HG02642 (cell line): ENCODE data around the gene RPL29.

Experiments used
- ATAC-seq: cut with Tn5 transposase; IDR thresholded peaks from one replicate; pipeline ENCODE4 v1.9.1; 2021; ENCODE audit warnings: mild to moderate bottlenecking; ENCODE audit not compliant: unreplicated experiment, poor library complexity

Gene RPL29

DNA sequence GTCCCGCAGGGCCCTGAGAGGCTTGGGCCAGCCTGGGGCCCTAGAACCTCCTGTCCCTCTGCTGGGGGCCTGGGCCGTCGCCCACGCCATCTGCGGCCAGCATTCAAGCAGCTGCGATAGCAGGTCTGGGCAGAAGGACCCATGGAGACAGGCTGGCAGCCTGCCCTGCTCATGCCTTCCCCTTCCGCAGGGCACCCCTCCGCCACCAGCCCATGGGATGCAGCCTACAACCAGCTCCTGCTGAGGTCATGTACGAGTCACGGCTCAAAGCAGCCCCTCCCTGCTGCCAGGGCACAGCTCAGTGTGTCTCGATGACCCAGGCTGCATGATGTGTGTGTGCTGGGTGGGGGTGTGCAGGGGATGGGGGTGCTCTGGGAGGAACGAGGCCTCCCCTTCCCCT, 32.9 kb upstream of the RPL29 start:
- no peak for ATAC-seq

DNA sequence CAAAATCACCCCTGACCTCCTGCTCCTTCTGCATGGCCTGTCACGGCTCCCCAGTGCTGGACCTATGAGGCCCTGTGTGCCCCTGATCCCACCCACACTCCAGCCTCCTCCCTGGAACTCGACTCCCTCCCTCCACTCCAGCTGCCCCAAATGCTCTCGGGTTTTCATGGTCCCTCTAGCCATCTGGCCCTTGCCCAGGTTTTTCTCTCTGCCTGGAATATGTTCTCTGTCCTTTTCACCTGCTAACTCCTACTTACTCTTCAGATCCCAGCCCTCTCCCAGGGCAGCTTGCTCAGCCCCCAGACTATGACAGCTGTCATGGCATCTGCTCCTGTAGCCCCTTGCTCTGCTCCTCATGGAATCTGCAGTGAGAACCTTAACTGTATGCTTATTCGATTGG, 30.3 kb upstream of the RPL29 start:
- ATAC-seq: no peak

DNA sequence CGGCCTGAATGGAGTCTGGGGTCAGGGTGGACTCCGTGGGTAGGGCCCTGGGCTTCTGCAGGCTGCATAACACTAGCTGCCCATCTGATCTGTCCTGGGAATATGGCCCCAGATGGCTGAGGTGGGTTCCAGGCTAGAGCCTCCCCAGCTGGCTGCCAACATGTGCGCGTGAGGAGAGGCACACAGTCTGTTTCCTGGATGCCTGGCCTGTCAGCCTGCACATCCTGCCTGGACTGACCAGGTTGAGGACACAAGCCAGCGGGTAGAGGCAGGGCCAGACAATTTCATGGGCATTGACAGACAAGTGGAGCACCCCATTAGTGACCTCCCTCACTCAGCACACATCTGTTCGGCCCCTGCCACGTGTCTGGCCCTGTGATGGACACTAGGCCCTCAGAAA, 29.8 kb upstream of the RPL29 start:
- no peak for ATAC-seq

DNA sequence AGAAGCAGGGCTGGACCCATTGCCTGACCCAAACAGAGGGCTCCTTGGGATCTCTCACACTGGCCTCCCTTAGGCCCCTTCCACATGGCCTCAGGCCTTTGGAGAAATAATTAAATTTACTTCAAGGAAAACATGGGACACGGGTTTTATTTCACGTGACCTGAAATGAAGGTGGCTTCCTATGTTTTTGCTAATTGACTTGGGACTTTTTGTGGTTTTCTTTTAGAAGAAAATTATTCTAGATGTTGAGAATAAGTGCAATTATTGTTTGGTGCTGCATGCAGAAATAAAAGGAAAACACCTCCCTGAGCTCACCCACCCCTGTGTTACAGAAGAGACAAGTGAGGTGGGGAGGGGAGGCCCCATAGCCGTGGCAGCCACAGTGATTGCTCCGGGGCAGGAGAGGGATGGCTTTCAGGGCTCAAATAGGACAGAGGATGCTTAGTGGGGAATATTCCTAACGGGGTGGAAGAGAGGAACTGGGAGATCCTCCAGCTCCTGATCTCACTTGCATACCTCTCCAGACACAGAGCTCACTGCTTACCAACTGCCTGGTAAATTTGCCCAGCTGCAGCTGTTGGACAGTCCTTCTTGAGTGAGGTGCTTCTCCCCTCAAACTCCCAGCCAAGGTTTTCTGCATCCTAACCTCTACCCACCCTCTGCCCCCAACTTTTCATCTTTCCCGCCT, 29.2 kb upstream of the RPL29 start:
- no peak for ATAC-seq

DNA sequence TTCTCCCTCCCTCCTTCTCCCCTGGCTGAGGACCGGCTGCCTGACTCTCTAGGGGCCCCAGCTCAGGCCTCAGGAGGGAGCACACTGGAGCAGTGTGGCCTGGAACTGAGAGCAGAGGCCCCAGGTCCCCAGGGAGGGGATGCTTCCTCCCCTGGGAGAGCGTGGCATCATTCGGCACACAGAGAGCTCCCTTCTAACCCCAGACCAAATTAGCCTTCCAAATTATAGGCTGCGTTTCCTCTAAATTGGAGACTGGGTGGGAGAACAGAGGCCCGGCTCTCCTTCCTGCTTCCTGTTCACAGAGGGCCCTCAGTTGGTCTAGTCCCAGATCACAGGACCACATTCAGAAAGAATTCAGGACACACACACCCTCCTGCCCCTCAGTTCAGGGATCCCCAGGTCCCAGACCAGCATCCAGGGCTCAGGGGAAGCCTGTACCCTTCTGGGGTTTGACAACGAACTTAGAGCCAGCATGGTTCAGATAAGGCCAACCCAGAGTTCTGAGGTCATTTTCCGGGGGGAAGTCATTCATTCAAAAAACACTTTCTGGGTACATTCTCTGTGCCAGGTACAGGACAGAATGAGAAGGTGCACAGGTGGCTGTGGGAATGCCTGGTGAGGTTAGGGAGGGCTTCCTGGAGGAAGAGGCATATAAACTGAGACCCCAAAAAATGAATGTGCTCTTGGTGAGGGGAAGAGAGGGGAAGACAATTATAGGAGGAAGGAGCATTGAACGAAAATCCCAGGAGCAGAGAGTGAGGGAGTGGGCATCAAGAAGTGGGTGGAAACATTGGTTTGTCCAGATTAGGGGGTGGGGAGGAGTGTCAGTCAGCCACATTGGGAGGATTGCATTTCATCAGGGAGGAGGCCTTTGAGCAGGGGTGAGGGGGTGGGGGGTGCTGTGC, 28.4 kb upstream of the RPL29 start:
- peak; percentile 60 for ATAC-seq

DNA sequence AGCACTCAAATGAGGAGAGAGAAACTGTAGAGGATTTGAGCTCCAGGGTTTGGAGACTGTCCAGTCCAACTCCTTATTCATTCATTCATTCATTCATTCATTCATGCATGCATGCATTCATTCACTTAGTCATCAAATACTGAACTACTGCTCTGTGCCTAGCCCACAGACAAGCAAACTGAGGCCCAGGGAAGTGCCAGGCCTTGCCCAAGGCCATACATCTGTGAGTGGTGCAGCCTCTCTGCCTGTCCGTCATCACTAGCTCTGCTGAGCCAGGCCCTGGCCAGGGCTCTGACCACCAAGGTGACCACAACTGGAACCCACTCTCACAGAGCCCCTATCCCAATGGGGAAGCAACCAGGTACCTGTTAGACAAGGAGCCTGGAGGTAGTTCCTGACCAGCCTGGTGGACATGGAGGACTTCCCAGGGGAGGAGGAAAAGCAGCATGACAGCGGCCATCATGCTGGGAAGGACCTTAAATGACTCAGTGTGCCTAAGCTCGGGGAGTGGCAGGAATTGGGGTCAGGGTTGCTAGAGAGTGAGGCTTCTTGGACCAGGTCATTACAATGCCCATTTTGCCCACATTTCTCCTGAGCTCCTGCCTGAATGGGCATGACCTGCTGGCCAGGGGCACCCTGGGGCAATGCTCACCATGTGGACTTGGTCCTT, 27.5 kb upstream of the RPL29 start:
- ATAC-seq: no peak

DNA sequence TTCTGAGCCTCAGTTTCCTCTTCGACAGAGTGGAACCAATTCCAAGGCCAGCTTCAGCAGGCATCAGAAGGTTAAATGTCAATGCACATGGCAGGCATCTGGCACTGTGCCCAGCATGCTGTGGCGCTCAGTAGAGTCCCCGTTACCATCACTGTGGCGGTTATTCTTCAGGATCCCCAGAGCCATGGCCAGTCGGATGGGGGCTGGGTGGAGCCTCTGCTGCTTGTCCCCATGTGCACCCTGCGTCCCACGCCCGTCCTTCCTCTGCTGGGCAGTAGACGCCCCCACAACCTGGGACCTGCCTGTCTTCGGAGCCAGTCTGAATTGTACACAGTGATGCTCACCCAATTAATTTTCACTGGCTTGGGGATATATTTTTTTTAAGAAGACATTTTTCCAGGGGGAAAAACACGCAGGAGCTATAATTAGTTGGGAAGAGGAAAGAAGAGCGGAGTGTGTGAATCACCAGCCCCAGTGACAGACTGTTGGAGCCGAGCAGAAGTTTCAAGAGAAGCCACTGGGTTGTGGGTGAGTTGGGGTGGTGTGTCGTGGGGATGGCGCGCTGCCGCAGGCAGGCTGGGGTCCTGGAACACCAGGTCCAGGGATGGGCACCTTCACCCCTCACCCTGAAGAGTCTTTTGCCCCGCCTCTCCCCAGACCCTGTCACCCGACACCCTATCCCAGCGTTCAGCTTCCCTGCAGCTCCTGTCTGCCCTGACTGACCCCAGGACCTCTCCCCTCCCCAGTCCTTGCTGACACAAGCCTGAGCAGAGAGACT, 26.8 kb upstream of the RPL29 start:
- no peak for ATAC-seq

DNA sequence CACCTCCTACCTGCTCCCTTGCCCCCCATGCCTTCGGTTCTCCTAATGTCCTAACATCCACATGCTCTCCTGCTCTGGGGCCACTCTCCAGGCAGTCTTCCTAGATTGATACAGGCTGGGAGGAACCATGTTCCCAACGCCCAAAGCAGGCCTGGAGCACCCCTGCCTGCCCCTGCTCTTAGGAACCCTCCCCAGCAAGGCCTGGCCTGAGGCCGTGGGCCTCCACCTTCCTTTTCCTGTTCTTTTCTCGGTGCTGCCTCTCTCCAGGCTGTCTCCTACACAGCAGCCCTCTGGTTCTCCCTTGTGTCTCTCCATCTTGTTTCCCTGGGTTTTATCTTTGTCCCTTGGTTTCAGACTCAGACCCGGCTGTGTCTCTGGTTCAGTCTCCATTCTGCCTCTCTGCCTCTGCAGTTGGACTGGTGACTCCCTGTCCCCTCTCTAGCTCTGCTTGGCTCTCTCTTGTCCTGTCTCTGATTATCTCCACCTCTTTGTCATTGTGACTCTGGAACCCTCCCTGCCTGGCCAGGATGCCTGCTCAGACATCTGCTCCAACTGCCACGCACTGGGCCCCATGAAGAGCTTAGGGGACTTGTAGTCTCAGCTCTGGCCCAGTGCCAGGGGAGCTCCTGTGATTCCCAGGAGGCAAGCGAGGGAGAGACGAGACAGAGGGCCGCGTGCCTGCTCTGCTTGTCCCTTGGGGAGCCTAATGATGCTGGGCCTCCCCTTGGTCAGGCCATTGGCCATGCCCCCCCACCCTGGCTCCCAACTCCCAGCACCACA, 26.0 kb upstream of the RPL29 start:
- ATAC-seq: no peak

DNA sequence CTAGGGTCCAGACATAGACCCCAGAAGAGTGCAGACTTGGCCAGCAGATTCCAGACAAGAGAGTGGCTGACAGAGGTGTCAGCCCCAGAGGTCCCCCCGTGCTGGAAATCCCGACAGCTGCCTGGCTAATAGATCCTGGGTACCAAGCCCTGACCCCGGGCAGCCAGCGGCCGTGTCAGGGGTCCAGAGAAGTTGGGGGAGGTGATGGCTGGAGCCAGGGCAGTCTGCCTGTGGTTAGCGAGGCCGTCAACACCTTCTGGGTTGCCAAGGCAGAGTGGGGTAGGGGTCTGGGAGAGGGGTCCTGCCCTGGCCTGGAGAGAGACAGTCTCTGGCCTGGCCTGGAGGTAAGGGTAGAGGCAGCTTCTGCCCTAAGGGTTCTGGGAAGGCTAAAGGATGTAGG, 25.1 kb upstream of the RPL29 start:
- no peak for ATAC-seq

DNA sequence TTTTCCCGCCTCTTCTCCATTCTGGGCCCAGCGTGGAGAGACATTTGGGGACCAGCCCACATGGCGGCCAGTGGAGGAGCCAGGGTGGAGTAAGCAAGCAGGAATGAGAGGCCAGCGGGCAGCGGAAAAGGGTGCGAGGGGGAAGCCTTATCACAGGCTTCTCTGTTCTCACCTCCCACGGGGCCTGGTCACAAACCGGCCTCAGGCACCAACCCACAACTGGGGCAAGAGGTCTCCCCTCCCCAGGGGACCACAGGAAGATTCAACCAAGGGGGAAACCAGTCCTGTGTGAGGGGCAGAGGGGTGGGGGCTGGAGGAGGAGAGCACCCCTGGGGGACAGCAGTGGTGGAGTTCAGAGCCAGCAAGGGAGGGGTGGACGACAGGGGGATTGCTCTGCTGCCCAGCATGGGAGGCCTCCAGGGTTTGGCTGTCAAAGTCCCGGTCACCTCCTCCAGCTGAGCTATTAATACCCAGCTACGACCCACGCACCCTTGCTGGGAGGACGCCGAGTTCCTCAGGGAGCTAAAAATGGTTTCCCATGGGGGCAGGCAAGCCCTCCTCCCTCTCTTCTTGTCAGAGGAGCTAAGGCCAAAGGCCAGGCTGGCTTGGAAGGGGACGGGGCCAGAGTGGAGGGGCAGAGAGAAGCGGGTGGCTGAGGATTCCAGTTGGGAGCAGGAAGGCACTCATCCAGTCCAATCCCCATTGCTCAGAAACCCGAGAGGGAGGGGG, 23.8 kb upstream of the RPL29 start:
- ATAC-seq: no peak

DNA sequence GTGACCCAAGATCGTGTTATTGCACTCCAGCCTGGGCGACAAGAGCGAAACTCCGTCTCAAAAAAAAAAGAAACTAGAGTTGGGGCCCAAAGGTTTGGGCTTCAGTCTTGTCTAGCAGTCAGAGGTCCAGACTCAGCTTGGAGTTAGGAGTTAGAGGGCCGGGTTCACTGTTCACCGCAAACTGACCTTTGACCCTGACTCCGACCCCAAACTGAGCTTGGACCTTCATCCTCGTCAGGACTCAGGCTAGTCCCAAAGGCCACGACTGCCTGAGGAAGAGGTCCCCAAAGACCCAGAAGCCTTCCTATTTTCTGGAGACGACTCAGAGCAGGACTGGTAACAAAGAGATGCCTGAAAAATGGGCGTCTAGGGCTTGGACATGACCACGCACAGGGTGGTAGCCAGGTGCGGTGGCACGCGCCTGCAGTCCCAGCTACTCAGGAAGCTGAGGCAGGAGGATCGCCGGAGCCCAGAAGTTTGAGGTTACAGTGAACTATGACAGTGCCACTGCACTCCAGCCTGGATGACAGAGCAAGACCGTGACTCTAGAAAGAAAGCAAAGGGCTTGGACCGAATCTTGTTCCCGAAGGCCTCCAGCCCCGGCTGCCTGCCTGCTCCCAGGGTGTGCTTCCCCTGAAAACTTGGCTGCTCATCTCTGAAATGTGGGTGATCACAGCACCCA, 22.8 kb upstream of the RPL29 start:
- no peak for ATAC-seq

DNA sequence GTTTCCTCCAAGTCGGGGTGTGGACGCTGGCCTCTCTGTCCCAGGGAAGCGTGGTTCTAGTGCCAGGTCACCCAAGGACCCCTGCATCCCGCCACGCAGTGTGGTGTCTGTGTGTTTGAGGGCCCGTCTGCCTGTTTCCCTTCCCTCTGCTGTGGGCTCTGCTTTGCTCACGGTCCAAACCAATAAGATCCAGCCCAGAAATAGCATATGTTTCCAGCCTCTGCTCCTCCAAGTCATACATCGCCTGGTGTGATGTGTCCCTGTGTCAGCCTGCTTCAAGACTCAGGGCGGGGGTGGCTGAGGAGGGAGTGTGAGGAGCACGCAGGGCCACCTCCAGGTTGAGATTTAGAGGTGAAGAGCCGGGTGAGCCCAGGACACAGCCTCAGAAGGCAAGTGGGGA, 21.9 kb upstream of the RPL29 start:
- ATAC-seq: no peak

DNA sequence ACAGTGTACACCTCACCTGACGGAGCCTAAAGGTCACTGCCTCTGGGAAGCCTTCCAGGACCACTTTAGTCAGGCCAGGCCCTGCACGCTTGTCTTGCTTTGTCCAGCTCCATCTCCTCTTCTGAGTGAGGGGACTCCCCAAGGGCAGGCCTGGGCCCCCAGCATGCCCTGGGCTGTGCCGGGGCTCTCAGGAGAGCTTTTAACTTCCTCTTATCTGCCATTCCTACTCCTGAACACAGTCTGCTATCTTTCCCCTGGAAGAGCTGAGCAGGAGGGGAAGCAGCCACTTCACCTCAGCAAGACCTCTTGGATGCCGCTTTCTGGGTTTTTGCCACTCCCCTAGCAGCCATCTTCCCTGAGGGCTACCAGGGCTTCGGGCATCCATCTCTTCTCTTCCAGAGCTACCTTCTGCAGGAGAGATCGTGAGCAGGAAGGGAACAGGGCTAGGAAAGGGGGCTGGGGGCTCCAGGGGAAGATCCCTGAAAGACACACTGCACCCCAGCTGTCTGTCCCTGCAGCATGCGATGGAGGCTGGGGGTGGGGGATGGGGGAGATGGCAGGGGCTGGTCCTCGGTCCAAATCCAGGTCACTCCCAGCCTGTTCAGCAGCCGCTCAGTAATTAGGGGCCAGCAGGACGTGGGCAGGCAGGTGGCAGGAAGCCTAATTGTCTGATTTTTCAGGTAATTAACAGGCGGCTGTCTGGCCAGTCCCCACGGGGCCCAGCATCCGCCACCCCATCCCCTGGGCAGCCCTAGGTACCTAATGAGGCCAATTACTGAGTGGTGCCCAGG, 19.9 kb upstream of the RPL29 start:
- ATAC-seq: no peak

DNA sequence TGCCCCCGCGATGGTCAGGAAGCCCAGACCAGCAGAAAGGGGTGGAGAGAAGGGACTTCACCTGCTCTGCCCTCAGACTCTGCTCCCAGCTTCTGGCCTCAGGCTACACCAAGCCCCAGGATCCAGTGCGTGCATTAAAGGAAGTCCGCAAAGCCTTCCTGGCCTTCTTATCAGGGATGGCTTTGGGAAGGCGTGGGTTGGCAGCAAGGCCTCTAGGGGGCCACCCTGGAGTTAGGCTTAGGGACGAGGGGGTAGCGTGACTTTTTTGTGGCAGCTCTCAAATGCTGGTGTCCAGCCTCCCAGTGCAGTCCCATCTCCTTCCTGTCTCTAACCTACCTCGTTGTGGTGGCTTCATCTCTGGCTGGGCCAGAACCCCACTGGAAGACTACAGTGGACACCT, 18.9 kb upstream of the RPL29 start:
- no peak for ATAC-seq

DNA sequence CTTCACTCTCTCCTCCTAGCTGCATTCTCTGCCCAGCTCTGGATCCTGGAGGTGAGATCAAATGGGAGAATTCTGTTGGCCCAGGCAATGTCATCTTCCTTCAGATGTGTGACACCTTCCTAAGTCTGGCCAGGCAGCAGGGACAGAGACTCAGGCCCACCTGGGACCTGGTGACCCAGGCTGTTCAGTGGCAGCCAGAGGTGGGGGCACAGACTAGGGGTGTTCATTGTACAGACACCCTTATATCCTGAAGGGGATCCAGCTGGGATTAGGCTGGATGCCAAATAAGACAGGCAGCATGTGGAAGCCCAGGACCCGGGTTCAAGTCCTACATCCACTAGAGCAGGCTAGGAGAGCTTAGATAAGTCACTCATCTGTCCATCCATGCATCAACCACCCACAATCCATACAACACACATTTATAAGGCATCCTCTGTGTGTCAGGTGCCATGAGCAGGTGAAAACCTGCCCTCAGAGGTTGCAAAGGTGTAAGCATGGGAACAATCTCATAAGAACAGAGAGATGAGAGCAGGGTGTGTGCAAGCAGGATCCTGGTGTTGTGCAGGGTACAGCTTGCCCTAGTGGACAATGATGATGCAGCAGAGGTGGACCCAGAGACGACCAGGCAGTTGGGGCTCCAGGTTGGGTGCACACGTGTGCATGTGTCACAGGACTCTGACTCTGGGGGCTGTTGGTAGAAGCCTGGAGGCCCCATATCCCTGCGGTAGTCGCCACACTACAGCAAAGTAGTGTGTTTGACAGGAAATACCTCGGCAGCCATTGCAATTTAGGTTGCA, 18.3 kb upstream of the RPL29 start:
- no peak for ATAC-seq

DNA sequence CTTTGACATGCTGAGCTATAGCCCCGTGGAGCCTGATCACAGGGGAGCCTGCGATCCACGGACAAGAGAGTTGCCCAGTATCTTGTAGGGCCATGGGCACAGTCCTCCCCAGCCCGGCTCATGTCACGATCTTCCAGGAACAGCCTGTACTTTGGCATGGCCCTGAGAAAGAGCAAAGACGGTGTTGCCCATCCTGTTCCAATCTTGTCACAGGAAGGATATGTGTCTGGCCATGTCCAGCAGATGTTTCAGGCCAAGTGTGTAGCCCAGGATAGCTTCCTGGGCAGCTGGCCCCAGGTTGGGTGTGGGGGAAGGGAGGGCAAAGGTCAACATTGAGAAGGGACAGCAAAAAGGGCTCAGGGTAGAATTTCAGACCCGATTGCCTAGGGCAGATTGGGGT, 17.0 kb upstream of the RPL29 start:
- ATAC-seq: no peak

DNA sequence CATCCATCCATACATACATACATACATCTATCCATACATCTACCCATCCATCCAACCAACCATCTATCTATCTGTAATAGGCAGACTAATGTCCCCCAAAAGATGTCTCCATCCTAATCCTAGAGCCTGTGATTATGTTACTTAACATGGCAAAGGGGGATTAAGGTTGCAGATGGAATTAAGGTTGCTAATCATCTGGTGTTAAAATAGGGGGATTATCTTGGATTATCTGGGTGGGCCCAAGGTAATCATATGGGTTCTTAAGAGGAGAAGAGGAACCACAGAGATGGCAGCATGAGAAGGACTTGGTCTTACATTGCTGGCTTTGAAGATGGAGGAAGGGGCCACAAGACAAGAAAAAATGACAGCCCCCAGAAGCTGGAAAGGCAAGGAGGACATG, 14.7 kb upstream of the RPL29 start:
- ATAC-seq: no peak
